Measurements from ENCODE around the gene SRL. TPM values are rescaled to one million over a fixed set of nuclear protein-coding genes. Genes with fewer than 3 reads are reported as not detected.

Gene SRL
- total and polyA plus RNA-seq, 10 donors = 0.57 to 5.8 (median 3.1) TPM

DNA sequence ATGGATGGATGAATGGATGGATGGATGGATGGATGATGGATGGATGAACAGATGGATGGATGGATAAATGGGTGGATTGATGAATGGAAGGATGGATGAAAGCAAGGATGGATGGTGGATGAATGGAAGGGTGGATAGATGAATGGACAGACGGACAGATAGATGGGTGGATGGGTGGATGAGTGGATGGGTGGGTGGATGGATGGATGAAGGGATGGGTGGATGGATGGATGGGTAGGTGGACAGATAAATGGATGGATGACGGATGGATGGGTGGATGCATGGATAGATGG, 14.9 kb downstream of the SRL start:
- H3K36me3 ChIP-seq = no peaks in the 10 kb centered on the region
- WGBS, 5 donors = 90 to 96% (median 91%) methylated on average over 2 of the region's 2 CpGs
- no peaks in the 10 kb centered on the region for H3K27me3 ChIP-seq (replicated peaks in 1 of 7)
- no peak for DNase-seq
- TF ChIP-seq POLR2AphosphoS5 (IDR thresholded peaks at IDR 0.05) = no peak
- TF ChIP-seq POLR2A (IDR thresholded peaks at IDR 0.05) = no peak
- TF ChIP-seq CTCF (IDR thresholded peaks at IDR 0.05 in 8 of 11, conservative IDR thresholded peaks at IDR 0.05 in 3 of 11) = no peak
- intact Hi-C loops (cut with DNase I; ENCODE audit: low total_unique reads) = no loop called here
- no peak overlapping the region for H3K4me3 ChIP-seq
- H3K9me3 ChIP-seq = no peaks in the 10 kb centered on the region
- H3K27ac ChIP-seq = no peak overlapping the region
- H3K4me1 ChIP-seq = no peaks in the 10 kb centered on the region

GRCh38 chr16:4226251-4227039, 15.4 kb downstream of the SRL start:
- WGBS, 5 donors = 75 to 90% (median 81%) methylated on average over 5 of the region's 5 CpGs
- intact Hi-C loops (cut with DNase I; ENCODE audit: low total_unique reads) = no loop called here
- TF ChIP-seq POLR2AphosphoS5 (IDR thresholded peaks at IDR 0.05) (no peak), CTCF (IDR thresholded peaks at IDR 0.05 in 8 of 11, conservative IDR thresholded peaks at IDR 0.05 in 3 of 11) (no peak), POLR2A (IDR thresholded peaks at IDR 0.05) (no peak)

GRCh38 chr16:4225075-4225474, 16.8 kb downstream of the SRL start:
- H3K27me3 ChIP-seq (replicated peaks in 1 of 7) = no peaks in the 10 kb centered on the region
- H3K4me3 ChIP-seq = no peak overlapping the region
- WGBS, 5 donors = 83 to 97% (median 89%) methylated on average over 2 of the region's 2 CpGs
- H3K4me1 ChIP-seq = no peaks in the 10 kb centered on the region
- no peaks in the 10 kb centered on the region for H3K9me3 ChIP-seq
- intact Hi-C loops (cut with DNase I; ENCODE audit: low total_unique reads) = no loop called here
- TF ChIP-seq POLR2AphosphoS5 (IDR thresholded peaks at IDR 0.05) (no peak), POLR2A (IDR thresholded peaks at IDR 0.05) (no peak), CTCF (IDR thresholded peaks at IDR 0.05 in 8 of 11, conservative IDR thresholded peaks at IDR 0.05 in 3 of 11) (no peak)
- no peaks in the 10 kb centered on the region for H3K36me3 ChIP-seq
- H3K27ac ChIP-seq = no peak overlapping the region
- DNase-seq = no peak

More at GRCh38 chr16:4226251-4227039, 15.4 kb downstream of the SRL start:
- DNase-seq = no peak
- Histone ChIP-seq H3K27ac (no peak overlapping the region), H3K36me3 (no peaks in the 10 kb centered on the region), H3K4me1 (no peaks in the 10 kb centered on the region), H3K27me3 (replicated peaks in 1 of 7) (no peaks in the 10 kb centered on the region), H3K9me3 (no peaks in the 10 kb centered on the region), H3K4me3 (no peak overlapping the region)

DNA sequence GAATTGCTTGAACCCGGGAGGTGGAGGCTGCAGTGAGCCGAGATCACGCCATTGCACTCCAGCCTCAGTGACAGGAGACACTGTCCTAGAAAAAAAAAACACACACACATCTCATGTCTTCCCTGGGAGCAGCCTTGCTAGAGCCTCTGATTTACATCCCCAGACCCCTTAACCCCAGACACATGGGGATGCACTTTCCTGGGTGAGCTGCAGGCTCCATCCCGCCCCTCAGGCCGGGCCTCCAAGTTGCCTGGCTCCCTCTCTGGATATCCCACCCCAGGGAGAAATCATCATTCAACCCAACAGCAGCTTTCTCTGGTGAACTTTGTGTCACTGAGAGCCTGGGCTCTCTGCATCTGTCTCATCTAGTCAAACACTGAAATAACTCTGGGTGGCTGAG, 21.5 kb downstream of the SRL start:
- H3K27ac ChIP-seq = no peak overlapping the region
- TF ChIP-seq POLR2AphosphoS5 (IDR thresholded peaks at IDR 0.05) = no peak
- TF ChIP-seq CTCF (IDR thresholded peaks at IDR 0.05 in 8 of 11, conservative IDR thresholded peaks at IDR 0.05 in 3 of 11) = no peak
- no peak for TF ChIP-seq POLR2A (IDR thresholded peaks at IDR 0.05)
- no peaks in the 10 kb centered on the region for H3K36me3 ChIP-seq
- DNase-seq = no peak
- H3K27me3 ChIP-seq (replicated peaks in 1 of 7) = peaks cover 0 to 4% (median 0%) of the 10 kb centered on the region in 7 donors
- intact Hi-C loops (cut with DNase I; ENCODE audit: low total_unique reads) = no loop called here
- H3K4me3 ChIP-seq = no peak overlapping the region
- no peaks in the 10 kb centered on the region for H3K4me1 ChIP-seq
- H3K9me3 ChIP-seq = no peaks in the 10 kb centered on the region
- WGBS, 5 donors = 84 to 95% (median 90%) methylated on average over 5 of the region's 5 CpGs
